SK-N-SH treated with all-trans-retinoic acid at 6 μM for 48 hours (cell line): ENCODE data around the gene LRRK1.

Experiments
- BACH2 ChIP-seq: fragments of 250-450 bp; sonication (Bioruptor Pico); IDR thresholded peaks from 2 replicates; pipeline ENCODE4 v1.9.0; 2021; ENCODE audit warnings: mild to moderate bottlenecking, borderline replicate concordance
- TOX ChIP-seq: fragments of 250-450 bp; sonication (Bioruptor Pico); IDR thresholded peaks from 2 replicates; pipeline ENCODE4 v1.8.0; 2021; ENCODE audit warnings: mild to moderate bottlenecking, moderate library complexity, borderline replicate concordance
- ZC3H10 ChIP-seq: fragments of 250-450 bp; sonication (Bioruptor Pico); IDR thresholded peaks from 2 replicates; pipeline ENCODE4 v1.5.1; 2021; ENCODE audit warnings: mild to moderate bottlenecking, moderate library complexity

- TF ChIP-seq BACH2, result no peak
- no peak for TF ChIP-seq TOX (CRISPR knock-in tag)
- TF ChIP-seq ZC3H10 (CRISPR knock-in tag), result no peak
Observed at GRCh38 chr15:101113114-101114005, 194.2 kb downstream of the LRRK1 start.
